Measurements from ENCODE around the gene ELK1. TPM values are rescaled to one million over a fixed set of nuclear protein-coding genes. Genes with fewer than 3 reads are reported as not detected.

The ELK1 gene
- polyA plus RNA-seq, 1 donor from 2014 or later: 21.2 TPM

DNA sequence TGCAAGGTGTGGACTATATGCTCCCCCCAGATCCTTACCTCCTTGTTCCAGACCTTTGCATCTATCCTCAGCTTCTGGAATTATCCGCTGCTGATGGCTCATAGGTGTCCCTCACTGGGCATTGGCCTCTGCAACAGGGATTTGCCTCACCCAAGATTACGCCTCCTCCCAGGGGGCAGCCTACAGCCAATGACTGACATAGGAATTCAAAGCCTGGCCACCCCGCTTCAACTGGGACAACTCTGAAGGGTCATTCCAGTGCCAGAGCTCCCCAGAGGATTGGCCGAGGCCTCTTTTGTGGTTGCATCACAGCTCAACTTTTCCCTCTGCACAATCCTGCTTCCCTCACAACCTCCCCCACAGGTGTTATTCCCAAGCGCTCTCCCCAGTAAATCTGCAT lies 35.7 kb downstream of the ELK1 start:
- H2AFZ ChIP-seq (ENCODE audit: low read depth, low read length): no peak overlapping the region
- no peaks in the 10 kb centered on the region for H3K27me3 ChIP-seq (ENCODE audit: insufficient read depth, low read depth, low read length)
- TF ChIP-seq REST (IDR thresholded peaks at IDR 0.05; ENCODE audit: borderline replicate concordance) (no peak), RAD21 (conservative IDR thresholded peaks at IDR 0.05) (no peak), POLR2AphosphoS5 (IDR thresholded peaks at IDR 0.05) (no peak), MXI1 (conservative IDR thresholded peaks at IDR 0.05; ENCODE audit: poor library complexity, severe bottlenecking) (no peak), EZH2 (IDR thresholded peaks at IDR 0.05; ENCODE audit: borderline replicate concordance, insufficient read depth, low read length, poor library complexity, severe bottlenecking) (no peak), SMC3 (conservative IDR thresholded peaks at IDR 0.05; ENCODE audit: poor library complexity) (no peak), EP300 (conservative IDR thresholded peaks at IDR 0.05; ENCODE audit: poor library complexity, severe bottlenecking) (no peak), CTCF (IDR thresholded peaks at IDR 0.05; ENCODE audit: poor library complexity, severe bottlenecking) (no peak), TAF1 (IDR thresholded peaks at IDR 0.05; ENCODE audit: low read depth) (no peak)
- no peaks in the 10 kb centered on the region for H3F3A ChIP-seq (ENCODE audit: insufficient read depth, low read length, poor library complexity, severe bottlenecking)
- no peaks in the 10 kb centered on the region for H3K9me3 ChIP-seq (ENCODE audit: low read length)
- H3K79me2 ChIP-seq (replicated peaks; ENCODE audit: insufficient read depth, low read length): no peaks in the 10 kb centered on the region
- H3K27ac ChIP-seq (ENCODE audit: low read length): no peak overlapping the region
- H3K36me3 ChIP-seq (ENCODE audit: insufficient read depth, low read length): no peaks in the 10 kb centered on the region
- H3K9ac ChIP-seq (ENCODE audit: low read length): no peak overlapping the region
- no peaks in the 10 kb centered on the region for H4K20me1 ChIP-seq (ENCODE audit: insufficient read depth)
- no peak overlapping the region for H3K4me2 ChIP-seq (ENCODE audit: low read length)
- no peaks in the 10 kb centered on the region for H3K9me2 ChIP-seq (ENCODE audit: insufficient read depth, low read length)
- H3K4me3 ChIP-seq (ENCODE audit: low read length): no peak overlapping the region

GRCh38 chrX:47613082-47613481 lies 37.3 kb downstream of the ELK1 start:
- Histone ChIP-seq H3K9me3 (ENCODE audit: low read length) (no peaks in the 10 kb centered on the region), H3K79me2 (replicated peaks; ENCODE audit: insufficient read depth, low read length) (no peaks in the 10 kb centered on the region), H3K4me2 (ENCODE audit: low read length) (no peak overlapping the region), H3K9me2 (ENCODE audit: insufficient read depth, low read length) (no peaks in the 10 kb centered on the region), H3K36me3 (ENCODE audit: insufficient read depth, low read length) (no peaks in the 10 kb centered on the region), H3K27me3 (ENCODE audit: insufficient read depth, low read depth, low read length) (no peaks in the 10 kb centered on the region), H3K4me3 (ENCODE audit: low read length) (no peak overlapping the region), H3K27ac (ENCODE audit: low read length) (no peak overlapping the region), H4K20me1 (ENCODE audit: insufficient read depth) (no peaks in the 10 kb centered on the region), H2AFZ (ENCODE audit: low read depth, low read length) (no peak overlapping the region), H3F3A (ENCODE audit: insufficient read depth, low read length, poor library complexity, severe bottlenecking) (no peaks in the 10 kb centered on the region), H3K9ac (ENCODE audit: low read length) (no peak overlapping the region)
- no peak for TF ChIP-seq TAF1 (IDR thresholded peaks at IDR 0.05; ENCODE audit: low read depth)

DNA sequence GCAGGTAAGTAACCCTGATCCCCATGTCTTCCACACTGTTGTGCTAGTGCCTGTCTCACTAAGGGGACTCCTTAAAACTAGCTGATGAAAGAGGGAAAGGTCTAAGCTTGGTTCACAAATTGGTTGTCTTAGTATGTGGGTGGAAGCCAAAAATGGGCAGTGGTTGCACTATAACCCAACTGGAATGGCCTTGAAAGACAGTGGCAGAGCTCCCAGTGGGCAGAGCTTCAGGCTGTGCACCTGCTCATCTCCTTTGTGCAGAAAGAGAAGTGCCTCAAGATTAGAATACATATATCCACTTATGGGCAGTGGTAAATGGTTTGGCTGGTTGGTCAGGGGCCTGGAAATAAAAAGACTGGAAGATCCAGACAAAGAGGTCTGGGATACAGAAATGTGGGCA lies 37.9 kb downstream of the ELK1 start:
- Histone ChIP-seq H3F3A (ENCODE audit: insufficient read depth, low read length, poor library complexity, severe bottlenecking) (no peaks in the 10 kb centered on the region), H3K4me3 (ENCODE audit: low read length) (no peak overlapping the region), H3K4me2 (ENCODE audit: low read length) (no peak overlapping the region), H3K36me3 (ENCODE audit: insufficient read depth, low read length) (no peaks in the 10 kb centered on the region), H3K79me2 (replicated peaks; ENCODE audit: insufficient read depth, low read length) (no peaks in the 10 kb centered on the region), H4K20me1 (ENCODE audit: insufficient read depth) (no peaks in the 10 kb centered on the region), H3K27me3 (ENCODE audit: insufficient read depth, low read depth, low read length) (no peaks in the 10 kb centered on the region), H3K27ac (ENCODE audit: low read length) (no peak overlapping the region), H3K9ac (ENCODE audit: low read length) (no peak overlapping the region), H2AFZ (ENCODE audit: low read depth, low read length) (no peak overlapping the region), H3K9me2 (ENCODE audit: insufficient read depth, low read length) (no peaks in the 10 kb centered on the region), H3K9me3 (ENCODE audit: low read length) (no peaks in the 10 kb centered on the region)
- TF ChIP-seq MXI1 (conservative IDR thresholded peaks at IDR 0.05; ENCODE audit: poor library complexity, severe bottlenecking) (no peak), SMC3 (conservative IDR thresholded peaks at IDR 0.05; ENCODE audit: poor library complexity) (no peak), CTCF (IDR thresholded peaks at IDR 0.05; ENCODE audit: poor library complexity, severe bottlenecking) (no peak), EZH2 (IDR thresholded peaks at IDR 0.05; ENCODE audit: borderline replicate concordance, insufficient read depth, low read length, poor library complexity, severe bottlenecking) (no peak), RAD21 (conservative IDR thresholded peaks at IDR 0.05) (no peak), POLR2AphosphoS5 (IDR thresholded peaks at IDR 0.05) (no peak), REST (IDR thresholded peaks at IDR 0.05; ENCODE audit: borderline replicate concordance) (no peak), TAF1 (IDR thresholded peaks at IDR 0.05; ENCODE audit: low read depth) (no peak), EP300 (conservative IDR thresholded peaks at IDR 0.05; ENCODE audit: poor library complexity, severe bottlenecking) (no peak)

Data from neural cell (in vitro differentiated cells).